Thyroid gland (tissue), 4 donors: Measurements from ENCODE around the gene IPMK. TPM values are rescaled to one million over a fixed set of nuclear protein-coding genes. Genes with fewer than 3 reads are reported as not detected.

ENCODE experiments used
- DNase-seq, 2 donors: peaks; one replicate each; pipeline ENCODE4 v3.0.0-alpha.2; 2019
- H3K27ac ChIP-seq, 3 donors: fragments of 200-600 bp; sonication (generic); 1 replicate in 2 of 3; 2 replicates in 1 of 3; pipeline ENCODE4 v1.5.1; 2016 to 2019; ENCODE audit warnings: mild to moderate bottlenecking in 1 of 3, moderate library complexity in 1 of 3
- H3K27me3 ChIP-seq: fragments of 200-600 bp; sonication (generic); one replicate; pipeline ENCODE4 v1.5.1; 2019
- H3K36me3 ChIP-seq, 2 donors: fragments of 200-600 bp; sonication (generic); one replicate each; pipeline ENCODE4 v1.5.1; 2016 to 2019
- H3K4me1 ChIP-seq, 2 donors: fragments of 200-600 bp; sonication (generic); one replicate each; pipeline ENCODE4 v1.5.1; 2017 to 2019
- H3K4me3 ChIP-seq, 3 donors: fragments of 200-600 bp; sonication (generic); replicated peaks in 1 of 3; 1 replicate in 2 of 3; 2 replicates in 1 of 3; pipeline ENCODE4 v1.5.1; 2016; ENCODE audit warnings: mild to moderate bottlenecking in 1 of 3
- H3K9me3 ChIP-seq: fragments of 200-600 bp; sonication (generic); one replicate; pipeline ENCODE4 v1.5.1; 2017
- CTCF ChIP-seq, 6 experiments: fragments of 200-600 bp in 3 of 6; fragments of 450-650 bp in 3 of 6; sonication (generic) in 3 of 6; IDR thresholded peaks; one replicate each; pipeline ENCODE4 v1.5.1; 2016 to 2019; ENCODE audit warnings: antibody characterized with exemption in 6 of 6, mild to moderate bottlenecking in 2 of 6, inconsistent platforms in 1 of 6, moderate library complexity in 1 of 6
- POLR2A ChIP-seq, 2 donors: fragments of 450-650 bp; IDR thresholded peaks; one replicate each; pipeline ENCODE4 v1.6.1; 2017; ENCODE audit warnings: antibody characterized with exemption in 2 of 2, mild to moderate bottlenecking in 2 of 2, moderate library complexity in 1 of 2
- WGBS, 2 donors: methylation state at CpG; one replicate each; pipeline ENCODE4 v1.1.5; 2017; 5-methylcytosine and 5-hydroxymethylcytosine counted together
- intact Hi-C: fragments of 100-400 bp; cut with DNase I; formaldehyde crosslinking; loops from one replicate; pipeline ENCODE4 v1.15.1; 2023
- total RNA-seq, 4 donors: library from RNA; depleted of rRNA; stranded (reverse); fragments of >200 nt; gene quantifications; one replicate each; pipeline ENCODE4 v1.2.3, GENCODE V29; 2016

IPMK gene
- total RNA-seq, 4 donors from 2014 or later: 6.3 to 11.7 (median 8.5) TPM

- Histone ChIP-seq H3K9me3 (no peaks in the 10 kb centered on the region), H3K27me3 (no peaks in the 10 kb centered on the region), H3K27ac (no peak overlapping the region), H3K36me3 (no peaks in the 10 kb centered on the region), H3K4me3 (no peak overlapping the region), H3K4me1 (no peaks in the 10 kb centered on the region)
- DNase-seq: no peak
- intact Hi-C loops: loop anchor here (10.0 kb wide), 1 partner anchor 71 kb away; no protein-coding TSS in a partner anchor
- 80 to 87% methylated on average over 3 of the region's 3 CpGs for WGBS, 2 donors
- no peak for TF ChIP-seq CTCF (IDR thresholded peaks at IDR 0.05)
- no peak for TF ChIP-seq POLR2A (IDR thresholded peaks at IDR 0.05)
Measured at GRCh38 chr10:58304099-58304633, 36.5 kb upstream of the IPMK start.

- intact Hi-C loops: loop anchor here (10.0 kb wide), 1 partner anchor 73 kb away; no protein-coding TSS in a partner anchor
- Histone ChIP-seq H3K4me1 (no peaks in the 10 kb centered on the region), H3K9me3 (no peaks in the 10 kb centered on the region), H3K27me3 (no peaks in the 10 kb centered on the region), H3K4me3 (no peak overlapping the region), H3K27ac (no peak overlapping the region), H3K36me3 (no peaks in the 10 kb centered on the region)
- WGBS, 2 donors: 60 to 67% methylated on average over 2 of the region's 2 CpGs
- no peak for TF ChIP-seq POLR2A (IDR thresholded peaks at IDR 0.05)
- TF ChIP-seq CTCF (IDR thresholded peaks at IDR 0.05): no peak
- no peak for DNase-seq
Measured at GRCh38 chr10:58302254-58302653, 34.6 kb upstream of the IPMK start.

GRCh38 chr10:58300676-58301075, 33.0 kb upstream of the IPMK start:
- TF ChIP-seq CTCF (IDR thresholded peaks at IDR 0.05): no peak
- TF ChIP-seq POLR2A (IDR thresholded peaks at IDR 0.05): no peak
- Histone ChIP-seq H3K4me1 (no peaks in the 10 kb centered on the region), H3K36me3 (no peaks in the 10 kb centered on the region), H3K9me3 (no peaks in the 10 kb centered on the region), H3K4me3 (no peak overlapping the region), H3K27ac (no peak overlapping the region), H3K27me3 (no peaks in the 10 kb centered on the region)
- intact Hi-C loops: loop anchor here (10.0 kb wide), 1 partner anchor 74 kb away; no protein-coding TSS in a partner anchor
- DNase-seq: no peak

GRCh38 chr10:58299580-58299979, 31.9 kb upstream of the IPMK start:
- intact Hi-C loops: no loop called here

More at GRCh38 chr10:58299580-58299979, 31.9 kb upstream of the IPMK start:
- DNase-seq: peak; percentile 46 to 48
- Histone ChIP-seq H3K36me3 (no peaks in the 10 kb centered on the region), H3K9me3 (no peaks in the 10 kb centered on the region), H3K27ac (no peak overlapping the region), H3K4me1 (no peaks in the 10 kb centered on the region), H3K27me3 (no peaks in the 10 kb centered on the region), H3K4me3 (no peak overlapping the region)
- TF ChIP-seq POLR2A (IDR thresholded peaks at IDR 0.05): no peak
- peak; percentile 16 to 73 (median 54) for TF ChIP-seq CTCF (IDR thresholded peaks at IDR 0.05)
- WGBS, 2 donors: 13 to 16% methylated on average over 4 of the region's 4 CpGs
